Mesenchymal stem cell (in vitro differentiated cells and primary cell): ENCODE results near the gene CA5B.
"Not testable (repeated sequence)": the region's sequence is repeated elsewhere in the genome, so short reads cannot be mapped to it uniquely, and the experiment has no call there.

Source experiments
- DNase-seq: peaks from one replicate; pipeline ENCODE4 v3.0.0-alpha.2; 2013
- H2AFZ ChIP-seq: one replicate; pipeline ENCODE4 v1.6.1; 2013; ENCODE audit warnings: low read depth, mild to moderate bottlenecking, control low read depth, inconsistent platforms, low read length, moderate library complexity
- H2AK5ac ChIP-seq: 2 replicates; pipeline ENCODE4 v1.6.1; 2013; ENCODE audit warnings: low read length, moderate library complexity, mild to moderate bottlenecking, inconsistent platforms; ENCODE audit not compliant: severe bottlenecking
- H2BK120ac ChIP-seq: one replicate; pipeline ENCODE4 v1.6.1; 2013; ENCODE audit warnings: low read depth, mild to moderate bottlenecking, inconsistent platforms, low read length, moderate library complexity
- H2BK12ac ChIP-seq, 2 experiments: one replicate each; pipeline ENCODE4 v1.6.1; 2013; ENCODE audit warnings: inconsistent platforms in 2 of 2, low read length in 2 of 2, mild to moderate bottlenecking in 2 of 2, moderate library complexity in 2 of 2, control low read depth in 1 of 2
- H2BK15ac ChIP-seq: one replicate; pipeline ENCODE4 v1.6.1; 2013; ENCODE audit warnings: mild to moderate bottlenecking, low read depth, inconsistent platforms; ENCODE audit not compliant: poor library complexity, severe bottlenecking
- H2BK5ac ChIP-seq: 2 replicates; pipeline ENCODE4 v1.6.1; 2013; ENCODE audit warnings: low read depth, mild to moderate bottlenecking, low read length, control low read depth, inconsistent platforms; ENCODE audit not compliant: poor library complexity, severe bottlenecking
- H3K14ac ChIP-seq, 2 experiments: one replicate each; pipeline ENCODE4 v1.6.1; 2013; ENCODE audit warnings: inconsistent platforms in 2 of 2, low read length in 2 of 2, control low read depth in 1 of 2, mild to moderate bottlenecking in 1 of 2, moderate library complexity in 1 of 2
- H3K18ac ChIP-seq, 2 experiments: one replicate each; pipeline ENCODE4 v1.6.1; 2013; ENCODE audit warnings: inconsistent platforms in 2 of 2, low read length in 2 of 2, control low read depth in 1 of 2, low read depth in 1 of 2, mild to moderate bottlenecking in 1 of 2
- H3K23ac ChIP-seq, 2 experiments: one replicate each; pipeline ENCODE4 v1.6.1; 2013; ENCODE audit warnings: inconsistent platforms in 2 of 2, low read length in 2 of 2, mild to moderate bottlenecking in 2 of 2, moderate library complexity in 2 of 2, control low read depth in 1 of 2
- H3K27ac ChIP-seq: 2 replicates; pipeline ENCODE4 v1.5.1; 2013; ENCODE audit warnings: mild to moderate bottlenecking, moderate library complexity, low read length, control low read depth, inconsistent platforms; ENCODE audit not compliant: poor library complexity, severe bottlenecking
- H3K27me3 ChIP-seq, 2 experiments: 2 replicates each; pipeline versions ENCODE4 v1.6.1 to v1.7.0; 2013; ENCODE audit warnings: low read length in 2 of 2, mild to moderate bottlenecking in 2 of 2, moderate library complexity in 2 of 2, control low read depth in 1 of 2, inconsistent platforms in 1 of 2; ENCODE audit not compliant: control insufficient read depth in 1 of 2, insufficient read depth in 1 of 2
- H3K36me3 ChIP-seq, 2 experiments: 2 replicates each; pipeline versions ENCODE4 v1.6.1 to v1.7.0; 2013; ENCODE audit warnings: low read length in 2 of 2, control low read depth in 1 of 2, inconsistent platforms in 1 of 2, low read depth in 1 of 2, mild to moderate bottlenecking in 1 of 2; ENCODE audit not compliant: insufficient read depth in 2 of 2, control insufficient read depth in 1 of 2
- H3K4ac ChIP-seq, 2 experiments: one replicate each; pipeline ENCODE4 v1.6.1; 2013; ENCODE audit warnings: inconsistent platforms in 2 of 2, low read length in 2 of 2, mild to moderate bottlenecking in 2 of 2, moderate library complexity in 2 of 2, control low read depth in 1 of 2, low read depth in 1 of 2
- H3K4me1 ChIP-seq: 2 replicates; pipeline ENCODE4 v1.6.1; 2013; ENCODE audit warnings: low read depth, low read length, control low read depth; ENCODE audit not compliant: control insufficient read depth, insufficient read depth
- H3K4me2 ChIP-seq: 2 replicates; pipeline ENCODE4 v1.6.1; 2013; ENCODE audit warnings: low read length, mild to moderate bottlenecking, inconsistent platforms; ENCODE audit not compliant: poor library complexity, severe bottlenecking
- H3K4me3 ChIP-seq, 2 experiments: 2 replicates each; pipeline versions ENCODE4 v1.5.1 to v1.7.0; 2013; ENCODE audit warnings: low read length in 2 of 2, mild to moderate bottlenecking in 2 of 2, control low read depth in 1 of 2, low read depth in 1 of 2; ENCODE audit not compliant: insufficient read depth in 1 of 2
- H3K79me1 ChIP-seq: replicated peaks from 2 replicates; pipeline ENCODE4 v1.6.1; 2013; ENCODE audit warnings: mild to moderate bottlenecking, control low read depth, low read length, inconsistent platforms; ENCODE audit not compliant: poor library complexity, severe bottlenecking
- H3K9ac ChIP-seq: 2 replicates; pipeline ENCODE4 v1.7.0; 2013; ENCODE audit warnings: mild to moderate bottlenecking, low read length, moderate library complexity
- H3K9me3 ChIP-seq: 2 replicates; pipeline ENCODE4 v1.7.0; 2013; ENCODE audit warnings: mild to moderate bottlenecking, low read length; ENCODE audit not compliant: control insufficient read depth
- H4K8ac ChIP-seq: one replicate; pipeline ENCODE4 v1.6.1; 2013; ENCODE audit warnings: inconsistent platforms, mild to moderate bottlenecking, low read length, moderate library complexity
- H4K91ac ChIP-seq: one replicate; pipeline ENCODE4 v1.6.1; 2013; ENCODE audit warnings: mild to moderate bottlenecking, low read length, inconsistent platforms
- WGBS: methylation state at CpG from one replicate; pipeline ENCODE4 v1.1.7; 2013; ENCODE audit warnings: mixed read lengths; 5-methylcytosine and 5-hydroxymethylcytosine counted together

The CA5B gene

DNA sequence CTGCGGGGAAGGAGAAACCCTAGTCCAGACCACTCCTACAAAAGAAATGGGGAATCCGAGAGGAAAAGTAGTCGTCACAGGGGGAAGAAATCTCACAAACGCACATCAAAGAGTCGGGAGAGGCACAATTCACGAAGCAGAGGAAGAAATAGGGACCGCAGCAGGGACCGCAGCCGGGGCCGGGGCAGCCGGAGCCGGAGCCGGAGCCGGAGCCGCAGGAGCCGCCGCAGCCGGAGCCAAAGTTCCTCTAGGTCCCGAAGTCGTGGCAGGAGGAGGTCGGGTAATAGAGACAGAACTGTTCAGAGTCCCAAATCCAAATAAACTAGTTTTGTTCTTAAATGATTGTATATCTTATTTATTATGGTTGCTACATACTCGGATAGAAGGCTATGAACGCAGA is 84.9 kb downstream of the CA5B start:
- H3K14ac ChIP-seq, result no peak overlapping the region
- no peak overlapping the region for H2BK120ac ChIP-seq
- H2BK12ac ChIP-seq, result no peak overlapping the region
- no peak overlapping the region for H2BK15ac ChIP-seq
- no peaks in the 10 kb centered on the region for H3K27me3 ChIP-seq
- H3K27ac ChIP-seq, result no peak overlapping the region
- H3K9me3 ChIP-seq, result no peaks in the 10 kb centered on the region
- H3K4me3 ChIP-seq, result no peak overlapping the region
- no peak overlapping the region for H3K23ac ChIP-seq
- H3K4me2 ChIP-seq, result no peak overlapping the region
- no peak overlapping the region for H4K91ac ChIP-seq
- no peak for DNase-seq
- no peak overlapping the region for H2BK5ac ChIP-seq
- H3K18ac ChIP-seq, result no peak overlapping the region
- no peak overlapping the region for H3K4ac ChIP-seq
- no peaks in the 10 kb centered on the region for H3K4me1 ChIP-seq
- H3K36me3 ChIP-seq, result peaks cover 6 to 76% of the 10 kb centered on the region in 2 experiments
- no peaks in the 10 kb centered on the region for H3K79me1 ChIP-seq
- WGBS, result 96% methylated on average over 10 of the region's 23 CpGs
- no peak overlapping the region for H3K9ac ChIP-seq
- no peak overlapping the region for H4K8ac ChIP-seq
- no peak overlapping the region for H2AK5ac ChIP-seq
- no peak overlapping the region for H2AFZ ChIP-seq

- no peak overlapping the region for H3K18ac ChIP-seq
- H3K4me1 ChIP-seq, result no peaks in the 10 kb centered on the region
- H3K79me1 ChIP-seq, result no peaks in the 10 kb centered on the region
- H3K36me3 ChIP-seq, result peaks cover 6 to 64% of the 10 kb centered on the region in 2 experiments
- no peak overlapping the region for H3K14ac ChIP-seq
- no peak overlapping the region for H2AK5ac ChIP-seq
- H3K23ac ChIP-seq, result no peak overlapping the region
- no peak overlapping the region for H3K9ac ChIP-seq
- no peak overlapping the region for H3K4me2 ChIP-seq
- no peak overlapping the region for H3K4me3 ChIP-seq
- H2AFZ ChIP-seq, result no peak overlapping the region
- no peak overlapping the region for H3K4ac ChIP-seq
- no peak overlapping the region for H4K8ac ChIP-seq
- H3K9me3 ChIP-seq, result no peaks in the 10 kb centered on the region
- no peaks in the 10 kb centered on the region for H3K27me3 ChIP-seq
- H2BK15ac ChIP-seq, result no peak overlapping the region
- 100% methylated on average over 2 of the region's 5 CpGs for WGBS
- H3K27ac ChIP-seq, result no peak overlapping the region
- DNase-seq, result no peak
- no peak overlapping the region for H2BK120ac ChIP-seq
- no peak overlapping the region for H4K91ac ChIP-seq
- no peak overlapping the region for H2BK5ac ChIP-seq
- H2BK12ac ChIP-seq, result no peak overlapping the region
Measured at GRCh38 chrX:15825936-15826335, 87.9 kb downstream of the CA5B start.

DNA sequence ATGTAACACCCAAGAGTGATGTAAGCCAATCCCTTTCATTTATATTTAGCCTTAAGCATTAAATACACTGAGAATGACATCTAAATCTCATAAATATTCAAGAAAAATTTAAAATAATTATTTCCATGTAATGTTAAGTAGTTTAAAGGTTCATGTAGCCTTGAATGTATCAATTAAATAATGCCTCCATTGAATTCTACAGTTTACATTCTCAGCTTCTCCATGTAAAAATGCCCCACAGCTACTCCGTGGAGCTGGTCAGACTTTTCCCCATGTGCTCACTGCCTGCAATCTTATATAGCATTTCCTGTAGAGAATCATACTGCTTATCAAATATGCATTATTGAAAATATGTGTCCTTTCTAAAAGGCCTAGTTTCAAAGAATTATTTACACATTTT is 91.1 kb downstream of the CA5B start:
- Histone ChIP-seq H4K8ac (no peak overlapping the region), H2BK15ac (no peak overlapping the region), H3K9ac (no peak overlapping the region), H3K27me3 (no peaks in the 10 kb centered on the region), H2AK5ac (no peak overlapping the region), H3K23ac (no peak overlapping the region), H3K4me2 (no peak overlapping the region), H3K36me3 (peaks cover 0 to 37% of the 10 kb centered on the region in 2 experiments), H3K79me1 (no peaks in the 10 kb centered on the region), H3K18ac (no peak overlapping the region), H2BK5ac (no peak overlapping the region), H3K9me3 (no peaks in the 10 kb centered on the region), H2BK12ac (no peak overlapping the region), H2BK120ac (no peak overlapping the region), H3K4me3 (no peak overlapping the region), H4K91ac (no peak overlapping the region), H3K14ac (no peak overlapping the region), H2AFZ (no peak overlapping the region), H3K27ac (no peak overlapping the region), H3K4me1 (no peaks in the 10 kb centered on the region), H3K4ac (no peak overlapping the region)
- WGBS, result no CpG with 5 or more reads among the region's 1 CpG
- DNase-seq, result no peak

- not testable (repeated sequence) for H4K8ac ChIP-seq, H3K23ac ChIP-seq, H2AFZ ChIP-seq, H2BK5ac ChIP-seq, H2BK15ac ChIP-seq, H3K18ac ChIP-seq, H3K4me3 ChIP-seq, H3K9me3 ChIP-seq, H2BK120ac ChIP-seq, H3K79me1 ChIP-seq, H3K14ac ChIP-seq, H3K27me3 ChIP-seq, H3K27ac ChIP-seq, H4K91ac ChIP-seq, H3K4ac ChIP-seq, H3K4me1 ChIP-seq, H2BK12ac ChIP-seq, H3K9ac ChIP-seq, H3K4me2 ChIP-seq, H2AK5ac ChIP-seq, DNase-seq
- H3K36me3 ChIP-seq, result peaks cover 0 to 23% of the 10 kb centered on the region in 2 experiments
- WGBS, result no CpG with 5 or more reads among the region's 2 CpGs
Measured at GRCh38 chrX:15831347-15831746, 93.3 kb downstream of the CA5B start.
